NCI-H2196 treated with DMSO at 0.1 percent for 48 hours (cell line): ENCODE results near the gene ACAP1.

Experiments
- DNase-seq: peaks from one replicate; lab custom pipeline; 2025; ENCODE audit not compliant: unreplicated experiment; lab: John Stamatoyannopoulos, UW

ACAP1 gene

DNA sequence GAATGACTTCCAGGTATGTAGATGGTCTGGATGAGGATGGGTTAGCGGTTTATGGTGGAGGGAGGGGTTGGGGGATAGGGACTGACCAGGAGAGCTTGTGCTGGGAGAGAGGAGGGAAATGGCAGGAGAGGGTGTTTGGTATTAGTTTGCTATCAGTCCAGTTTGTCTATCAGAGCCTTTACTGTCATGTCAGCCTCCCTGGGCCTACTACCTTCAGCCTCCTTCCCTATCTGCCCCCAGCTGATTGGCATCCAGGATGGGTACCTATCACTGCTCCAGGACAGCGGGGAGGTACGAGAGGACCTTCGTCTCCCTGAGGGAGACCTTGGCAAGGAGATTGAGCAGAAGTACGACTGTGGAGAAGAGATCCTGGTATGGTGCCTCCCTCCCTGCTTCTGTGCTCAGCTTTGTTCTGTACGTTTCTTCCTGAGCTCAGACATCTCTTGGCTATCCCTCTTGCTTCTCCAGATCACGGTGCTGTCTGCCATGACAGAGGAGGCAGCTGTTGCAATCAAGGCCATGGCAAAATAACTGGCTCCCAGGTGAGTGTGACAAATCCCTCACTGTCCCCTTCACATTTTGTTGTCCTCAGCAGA lies 25.1 kb upstream of the ACAP1 start:
- no peak for DNase-seq

DNA sequence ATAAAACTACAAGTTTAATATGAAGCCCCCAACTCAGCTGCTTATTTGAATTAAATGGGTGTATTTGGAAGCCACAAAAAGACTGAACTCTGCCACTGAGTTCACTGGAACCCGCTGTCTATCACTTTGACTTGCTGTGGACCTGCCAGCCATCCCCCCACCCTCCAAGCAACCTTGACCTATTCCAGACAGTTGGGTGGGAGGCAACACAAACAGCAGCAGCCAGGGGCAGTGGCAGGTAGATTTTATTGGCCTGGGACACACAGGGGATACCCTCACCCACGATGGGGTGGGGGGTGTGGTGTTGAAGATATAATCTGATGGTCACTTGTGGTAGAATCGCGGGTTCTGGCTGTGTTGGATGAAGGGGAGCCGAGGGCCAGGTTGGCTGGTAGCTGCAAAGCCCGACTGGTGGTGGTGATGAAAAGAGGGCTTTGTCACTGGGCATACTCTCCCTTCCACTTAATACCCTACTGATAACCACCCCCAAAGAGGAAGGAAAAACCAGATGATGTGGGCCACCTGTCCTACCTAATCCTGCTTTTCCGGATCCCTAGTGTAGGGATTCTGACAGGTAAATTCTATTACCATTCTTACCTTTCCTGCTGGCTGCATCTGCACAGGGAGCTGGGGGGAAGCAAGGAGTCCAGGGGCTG lies 23.8 kb upstream of the ACAP1 start:
- no peak for DNase-seq

DNA sequence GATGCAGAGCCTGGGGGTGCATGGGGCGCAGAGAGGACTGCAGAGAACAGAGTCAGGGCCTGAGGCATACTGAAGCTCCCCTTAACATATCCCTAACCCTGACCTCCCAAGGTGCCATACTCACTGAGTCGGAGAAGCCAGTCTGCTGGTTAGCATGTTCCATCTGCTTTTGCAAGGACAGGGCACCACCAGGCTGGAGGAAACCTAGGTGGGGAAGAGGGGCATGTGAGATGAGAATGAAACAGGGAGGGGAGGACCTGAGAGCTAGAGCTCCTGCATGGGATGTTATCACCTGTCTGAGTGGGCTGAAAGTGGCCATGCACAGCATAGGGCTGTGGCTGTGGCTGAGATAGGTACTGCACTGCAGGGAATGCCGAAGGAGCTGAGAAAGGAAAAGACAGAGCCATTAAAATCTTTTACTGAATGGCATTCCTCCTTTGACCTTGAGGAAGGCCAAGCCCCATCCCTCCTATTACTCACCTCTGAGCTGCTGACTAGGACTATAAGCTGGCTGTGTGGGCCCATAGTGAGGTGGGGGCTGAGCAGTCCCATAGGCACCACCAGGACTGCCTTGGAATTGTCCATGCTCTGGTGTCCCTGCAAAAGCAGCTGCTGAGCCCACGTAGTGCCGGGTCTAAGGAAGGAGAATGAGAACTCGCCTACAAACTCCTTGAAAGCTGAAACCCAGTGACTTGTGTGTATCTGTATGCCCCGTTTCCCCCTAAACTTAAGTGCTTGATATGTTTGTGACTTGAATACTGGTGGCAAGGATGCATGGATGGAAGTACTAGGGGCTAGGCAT lies 23.0 kb upstream of the ACAP1 start:
- no peak for DNase-seq

DNA sequence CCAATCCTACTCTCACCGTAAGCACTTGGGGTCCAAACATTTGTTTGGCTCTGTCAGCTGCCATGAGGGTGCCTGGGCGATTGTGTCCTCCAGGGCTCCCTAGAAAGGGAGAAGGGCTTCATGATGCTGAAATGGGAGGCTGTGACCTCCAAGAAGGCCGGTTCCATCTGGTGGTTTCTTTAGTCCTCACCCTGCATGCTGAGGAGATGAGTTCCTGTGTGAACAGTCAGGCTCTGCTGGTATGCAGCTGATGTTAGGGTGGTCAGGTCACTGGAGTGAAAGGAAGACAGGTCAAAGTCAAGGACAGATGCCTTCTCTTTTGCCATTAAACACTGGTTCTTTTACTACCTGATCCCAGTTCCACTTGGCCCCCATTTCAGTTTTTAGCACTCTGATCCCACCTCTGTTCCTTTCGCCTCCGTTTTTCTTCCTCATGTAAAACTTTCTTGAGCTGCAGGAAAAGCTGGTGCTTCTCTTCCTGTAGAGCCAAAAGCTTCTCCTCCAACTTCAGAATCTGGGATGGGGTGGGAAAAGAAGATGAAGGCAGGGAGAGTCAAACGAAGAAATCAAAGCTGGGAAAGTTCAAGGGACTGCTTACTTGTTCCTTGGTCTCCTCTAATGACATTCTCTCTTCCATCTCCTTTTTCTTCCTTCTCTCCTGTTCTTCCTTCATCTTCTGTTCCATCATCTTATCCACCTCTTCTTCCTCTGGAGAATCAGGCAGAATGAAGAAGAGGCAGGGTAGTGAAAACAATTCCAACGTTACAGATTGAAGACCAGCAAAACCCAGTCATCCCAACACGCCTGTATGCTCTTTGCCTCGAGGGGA lies 22.2 kb upstream of the ACAP1 start:
- no peak for DNase-seq

DNA sequence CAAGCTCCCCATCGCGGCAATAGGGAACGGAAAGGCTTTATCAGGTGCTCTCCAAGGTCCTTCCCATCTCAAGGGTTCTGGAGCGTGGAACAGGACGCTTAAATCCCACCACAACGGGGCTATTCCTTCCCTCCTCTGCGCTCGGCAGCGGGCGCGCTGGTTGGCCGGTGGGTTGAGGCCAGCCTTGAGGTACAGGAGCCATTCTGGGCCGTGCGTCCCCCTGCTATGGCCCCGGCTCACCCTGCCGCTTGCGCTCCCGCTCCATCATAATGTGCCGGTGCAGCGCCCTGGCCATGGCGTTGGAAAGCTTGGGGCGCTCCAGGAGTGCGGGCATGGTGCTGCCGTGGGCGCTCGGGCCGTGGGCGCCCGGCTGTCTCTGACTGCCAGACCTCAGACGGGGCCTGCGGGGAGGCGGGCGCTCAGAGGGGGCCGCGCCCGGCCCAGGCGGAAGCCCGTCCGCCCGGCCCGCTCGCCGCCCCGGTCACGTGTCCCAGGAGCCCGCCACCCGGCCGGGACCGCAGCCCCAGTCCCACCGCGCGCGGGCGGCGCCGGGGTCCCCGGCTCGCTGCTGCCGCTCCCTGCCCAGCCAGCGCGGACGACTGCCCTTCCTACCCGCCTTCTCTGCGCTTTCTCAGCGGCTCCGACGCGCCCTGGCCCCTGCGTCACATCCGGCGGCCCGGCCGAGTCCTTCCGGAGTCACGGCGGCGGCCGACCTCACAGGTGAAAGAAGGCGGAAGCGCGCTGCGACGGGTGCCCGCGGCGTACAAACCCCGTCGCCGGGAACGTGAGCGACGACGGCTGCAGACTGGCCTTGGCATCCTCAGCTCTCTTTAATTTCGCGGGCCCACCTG lies 21.4 kb upstream of the ACAP1 start, which contains the start of gene GPS2:
TSS of gene GPS2 (minus strand) at position 642 of the 851 bp plus-strand sequence. CDS start at position 334, 308 bp downstream.
- DNase-seq, result peak; percentile 17

DNA sequence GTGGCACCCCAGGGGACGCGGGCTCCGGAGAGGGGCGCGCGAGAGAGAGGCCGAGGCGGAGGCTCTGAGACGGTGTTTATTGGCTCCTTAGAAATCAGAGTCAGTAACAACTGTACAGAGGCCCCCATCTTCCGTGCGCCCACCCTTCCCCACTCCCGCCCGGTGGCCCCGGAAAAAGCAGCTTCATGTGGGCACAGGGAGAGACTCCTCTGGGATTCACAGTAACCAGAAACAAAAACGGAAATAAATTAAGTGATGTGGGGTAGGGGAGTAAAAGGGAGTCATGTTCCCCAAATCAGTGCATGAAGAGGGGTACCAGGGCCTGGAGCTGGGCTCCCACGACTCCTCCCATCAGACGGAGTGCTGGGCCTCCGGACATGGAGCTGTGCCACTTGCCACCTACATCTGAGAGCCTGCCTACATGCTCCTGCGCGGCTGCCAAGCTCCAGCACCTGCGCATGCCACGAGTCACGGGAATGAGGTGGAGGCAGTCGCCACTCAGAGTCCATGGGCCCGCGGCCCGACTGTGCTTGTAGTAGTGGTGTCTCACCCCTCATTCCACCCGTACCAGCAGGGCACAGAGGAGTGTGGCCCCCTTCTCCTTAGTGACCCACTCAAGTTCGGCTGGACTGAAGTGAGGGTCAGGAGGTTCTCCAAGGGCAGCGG lies 20.6 kb upstream of the ACAP1 start:
- DNase-seq, result no peak

DNA sequence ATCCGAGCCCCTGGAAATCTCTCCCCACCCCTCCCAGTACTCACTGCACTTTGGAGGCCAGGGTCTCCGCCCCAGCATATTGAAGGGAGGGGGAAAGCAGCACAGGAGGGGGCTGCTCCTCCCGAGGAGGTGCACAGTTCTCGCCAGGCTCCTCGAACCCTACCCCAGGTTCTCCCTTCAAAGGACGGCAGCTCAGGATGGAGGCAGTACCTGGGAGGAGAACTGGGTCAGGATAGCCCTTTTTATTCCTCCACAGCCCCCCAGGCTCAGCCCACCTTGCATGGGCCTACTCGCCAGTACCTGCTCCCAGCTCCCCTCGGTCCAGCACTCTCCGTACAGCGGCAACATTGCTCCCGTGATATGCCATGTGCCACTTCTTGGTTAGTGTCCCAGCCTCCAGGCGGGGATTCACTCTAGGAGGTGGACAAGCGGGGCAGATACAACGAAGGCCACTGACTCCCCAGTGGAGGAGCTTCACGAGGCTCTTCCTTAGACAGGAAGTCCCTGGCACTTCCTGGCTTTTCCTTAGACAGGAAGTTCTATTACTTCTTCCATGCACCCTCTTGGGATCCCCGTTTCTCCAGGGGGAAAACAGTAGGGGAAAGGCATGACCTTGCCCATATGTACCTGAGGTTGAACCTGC lies 19.0 kb upstream of the ACAP1 start:
- DNase-seq, result no peak

DNA sequence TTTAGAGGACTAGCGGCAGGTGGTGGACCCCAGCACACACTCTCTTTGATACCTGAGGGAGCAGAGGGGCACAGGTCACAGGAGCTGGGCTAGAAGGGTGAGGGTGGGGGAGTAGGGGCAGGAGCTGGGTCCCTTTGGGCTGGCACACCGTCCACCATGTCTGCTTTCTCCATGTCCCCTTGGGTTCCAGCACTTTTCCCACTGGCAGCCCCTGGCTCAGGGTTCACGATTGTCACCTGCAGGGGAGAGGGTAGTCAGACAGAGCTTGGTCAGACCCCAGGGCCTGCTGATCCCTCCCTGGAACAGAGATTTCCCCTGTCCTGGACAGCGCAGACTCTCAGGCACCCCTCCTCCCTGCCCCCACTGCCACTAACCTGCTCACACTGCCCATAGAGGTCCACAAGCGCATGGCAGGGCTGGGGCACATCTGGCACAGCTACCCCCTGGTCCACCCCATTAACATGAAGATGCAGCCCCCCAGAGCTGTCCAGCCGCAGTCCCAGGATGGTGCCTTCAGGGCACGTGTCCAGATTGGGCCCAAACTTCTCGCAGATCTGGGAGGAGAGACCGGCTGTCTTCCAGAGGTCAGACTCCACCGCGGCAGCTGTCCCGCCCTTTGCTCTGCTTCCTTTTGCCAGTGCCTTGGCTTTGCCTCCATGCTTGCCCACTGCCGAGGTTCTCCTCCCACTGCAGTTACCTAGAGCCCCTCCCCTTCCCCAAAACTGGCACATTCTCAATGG lies 18.0 kb upstream of the ACAP1 start:
- no peak for DNase-seq

DNA sequence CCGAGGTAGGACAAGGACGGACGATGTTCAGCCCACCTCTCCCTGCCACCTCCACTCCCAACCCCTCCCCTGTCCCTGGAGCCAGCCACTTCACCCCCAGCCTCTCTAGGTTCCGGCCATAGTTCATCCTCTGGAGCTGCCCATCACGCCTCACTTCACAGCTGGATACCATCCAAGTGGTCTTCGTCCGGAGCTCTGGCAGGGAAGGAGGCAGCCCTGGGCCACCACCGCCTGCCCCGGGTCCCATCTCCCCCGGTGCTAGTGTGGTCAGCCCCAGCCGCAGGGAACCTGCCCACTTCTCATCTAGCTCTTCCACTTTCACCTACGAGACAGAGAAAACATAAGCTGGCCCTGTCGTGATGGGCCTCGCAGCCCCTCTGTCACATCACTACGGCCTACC lies 14.9 kb upstream of the ACAP1 start:
- DNase-seq, result no peak

DNA sequence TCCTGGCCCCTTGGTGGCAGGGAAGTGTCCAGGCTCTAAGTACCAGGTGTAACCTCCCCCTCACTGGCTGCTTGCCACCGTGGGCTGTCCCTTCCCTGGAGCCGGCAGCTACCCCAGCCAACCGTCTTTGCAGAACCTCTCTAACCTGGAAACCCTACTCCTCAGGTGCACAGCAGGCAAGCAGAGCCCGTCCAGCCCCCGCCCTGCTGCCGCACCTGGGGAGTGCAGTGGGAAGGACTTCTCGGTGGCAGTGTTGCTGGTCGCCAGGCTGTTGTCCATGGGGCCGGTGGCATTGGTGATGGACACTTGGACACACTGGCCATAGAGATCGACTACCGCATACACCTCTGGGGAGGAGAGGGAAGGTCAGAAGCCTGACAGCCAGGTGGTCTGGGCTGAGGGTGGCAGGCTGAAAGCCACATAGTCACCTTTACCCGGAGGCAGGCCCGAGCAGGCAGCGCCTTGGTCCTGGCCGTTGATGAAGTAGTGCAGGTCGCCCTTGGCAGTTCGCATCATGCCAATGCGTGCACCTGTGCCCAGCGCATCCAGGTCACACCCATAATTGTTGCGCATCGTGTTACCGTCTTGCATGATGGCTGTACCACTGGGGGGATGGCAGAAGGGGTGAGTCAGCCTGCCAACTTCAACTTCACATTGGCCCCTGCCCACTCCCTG lies 13.7 kb upstream of the ACAP1 start:
- DNase-seq, result peak; percentile 31

DNA sequence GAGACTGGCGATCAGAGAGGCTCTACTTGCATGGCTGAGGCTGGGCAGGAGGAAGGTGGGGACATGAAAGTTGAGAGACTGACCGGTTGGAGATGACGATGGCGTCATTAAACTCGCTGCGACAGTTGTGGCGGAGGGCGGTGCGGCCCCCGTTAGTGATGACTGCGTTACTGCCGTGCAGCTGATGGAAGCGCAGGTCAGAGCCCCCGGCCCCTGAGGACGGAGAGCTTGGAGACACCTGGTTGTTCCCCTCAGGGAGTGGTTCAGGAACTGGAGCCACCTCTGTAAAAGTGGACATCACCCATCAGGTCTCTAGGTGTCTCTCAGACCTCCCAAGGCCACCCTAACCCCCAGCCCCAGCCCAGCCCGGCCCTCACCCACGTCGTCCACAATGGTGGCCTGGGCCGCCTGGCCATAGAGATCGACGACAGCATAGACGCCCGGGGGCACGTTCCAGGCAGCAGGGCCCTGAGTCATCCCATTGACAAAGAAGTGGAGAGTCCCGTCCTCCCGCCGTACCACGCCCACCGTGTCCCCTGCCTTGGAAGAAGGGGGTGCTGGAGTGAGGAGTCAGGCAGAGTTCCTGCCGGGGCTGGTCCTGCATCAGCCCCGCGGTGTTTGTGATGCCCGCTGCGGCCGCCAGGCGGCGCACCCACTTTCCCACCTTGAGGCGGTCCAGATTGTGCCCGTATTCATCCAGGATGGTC lies 12.4 kb upstream of the ACAP1 start:
- DNase-seq, result no peak

DNA sequence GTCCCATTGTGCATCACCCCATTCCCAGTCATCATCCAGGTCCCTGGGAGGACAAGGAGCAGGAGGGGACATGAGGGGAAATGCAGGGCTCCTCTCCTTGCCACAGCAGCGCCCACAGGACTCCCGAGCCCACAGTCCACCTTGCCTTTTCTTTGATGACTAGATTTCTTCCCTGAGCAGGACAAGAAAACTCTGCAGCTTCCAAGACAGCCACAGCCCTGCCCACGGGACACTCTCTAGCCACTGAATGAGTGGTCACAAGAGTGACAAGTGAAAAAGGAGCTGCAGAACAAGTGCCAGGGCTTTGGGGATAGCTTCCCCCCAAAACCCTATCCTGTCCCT lies 11.9 kb upstream of the ACAP1 start:
- no peak for DNase-seq

DNA sequence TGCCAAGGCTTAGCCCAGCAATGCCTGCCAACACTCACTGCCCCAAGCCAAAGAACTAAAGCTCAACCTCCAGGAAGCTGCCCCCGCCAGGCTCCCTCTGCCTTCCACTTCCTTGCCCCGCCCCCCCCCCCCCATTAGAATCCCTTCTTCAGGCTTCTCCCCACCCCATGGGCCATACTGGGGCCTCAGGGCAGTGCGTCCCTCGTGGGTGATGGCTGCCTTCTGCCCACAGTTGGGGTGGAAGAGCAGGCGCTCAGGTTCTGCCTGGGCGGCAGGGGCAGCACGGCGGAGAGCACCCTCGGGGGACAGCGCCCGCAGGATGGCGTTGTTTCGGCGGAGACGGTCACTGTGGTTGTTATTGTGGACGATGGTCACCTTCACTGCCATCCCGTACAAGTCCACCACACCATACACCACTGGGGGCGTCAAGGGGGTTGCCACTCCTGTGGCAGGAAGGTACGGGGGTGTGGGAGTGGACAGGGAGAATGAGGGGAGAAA lies 11.2 kb upstream of the ACAP1 start:
- DNase-seq, result no peak

DNA sequence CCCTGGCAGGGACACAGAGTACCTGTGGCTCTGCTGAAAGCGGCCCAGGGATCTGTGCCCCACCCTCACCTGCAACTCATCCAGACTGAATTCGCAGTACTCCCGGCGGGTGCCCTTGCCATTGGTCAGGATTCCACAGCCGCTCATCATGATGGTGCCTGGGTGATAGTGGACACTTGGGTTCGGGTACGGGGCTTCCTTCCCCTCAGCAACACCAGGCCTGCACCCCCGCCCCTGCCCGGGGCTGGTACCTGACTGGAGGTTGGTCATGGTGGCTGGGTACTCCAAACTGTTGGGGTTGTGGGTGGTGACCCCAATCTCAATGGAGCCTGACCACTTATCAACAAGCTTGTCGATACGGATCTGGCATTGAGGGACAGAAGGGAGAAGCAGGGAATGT lies 10.1 kb upstream of the ACAP1 start:
- DNase-seq, result no peak

DNA sequence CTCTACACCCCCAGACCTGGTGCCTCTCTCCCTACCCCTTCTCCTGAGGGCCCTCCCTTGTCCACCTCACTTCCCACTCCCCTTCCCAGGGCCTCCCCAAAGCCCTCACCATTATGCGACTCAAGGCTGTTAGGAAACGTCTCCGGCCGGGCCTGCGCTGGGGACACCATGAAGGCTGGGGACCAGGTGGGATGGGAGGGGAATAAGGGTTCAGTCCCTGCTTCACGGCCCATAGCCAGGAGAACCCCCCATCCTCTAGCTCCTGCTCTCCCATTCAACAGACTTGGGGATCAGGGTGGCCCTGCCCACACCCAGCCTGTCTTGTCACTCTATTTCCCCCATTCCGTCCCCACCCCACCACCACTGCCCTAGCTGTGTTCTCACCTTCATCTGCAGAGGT lies 9.3 kb upstream of the ACAP1 start:
- DNase-seq, result no peak

DNA sequence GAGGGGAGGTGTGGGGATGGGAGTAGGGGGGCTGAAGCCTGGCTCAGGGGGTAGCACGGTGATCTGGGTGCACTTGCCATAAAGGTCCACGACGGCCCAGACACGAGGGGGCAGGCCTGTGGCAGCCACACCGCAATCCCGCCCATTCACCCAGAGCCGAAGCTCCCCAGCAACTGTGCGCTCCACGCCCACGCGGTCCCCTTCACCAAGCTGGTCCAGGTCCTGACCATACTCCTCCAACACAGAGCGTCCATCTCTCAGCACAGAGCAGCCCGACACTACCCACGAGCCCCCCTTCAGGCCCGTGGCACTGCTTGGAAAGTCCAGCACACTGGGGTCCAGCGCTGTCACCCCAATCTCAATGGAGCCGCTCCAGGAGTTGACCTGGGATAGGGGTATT lies 8.8 kb upstream of the ACAP1 start:
- DNase-seq, result no peak

DNA sequence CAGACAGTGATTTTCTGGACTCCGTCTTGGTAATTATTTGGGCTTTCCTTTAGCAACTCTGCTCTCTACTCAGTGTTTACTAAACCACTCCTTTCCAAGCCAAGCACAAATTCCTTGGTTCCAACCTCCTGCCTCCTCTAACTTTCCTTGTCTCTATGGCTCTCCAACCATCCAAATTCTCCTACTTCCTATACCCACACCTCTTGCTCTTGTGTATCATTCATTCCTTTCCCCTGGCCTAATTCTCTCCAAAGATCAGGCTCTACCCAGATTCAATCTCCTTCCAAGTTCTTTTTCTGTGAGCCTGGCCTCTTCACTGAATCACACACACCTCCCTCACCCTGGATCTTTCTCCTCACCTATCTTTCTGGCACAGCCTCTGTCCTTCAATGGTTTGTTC lies 8.3 kb upstream of the ACAP1 start:
- DNase-seq, result no peak
